Testis (tissue), 3 donors: ENCODE data around the gene ACAD11. TPM values are rescaled to one million over a fixed set of nuclear protein-coding genes. Genes with fewer than 3 reads are reported as not detected.

Source experiments
- DNase-seq: peaks from one replicate; pipeline ENCODE4 v3.0.0-alpha.2; 2019
- H3K27ac ChIP-seq, 2 donors: fragments of 200-600 bp; sonication (generic); one replicate each; pipeline ENCODE4 v1.5.1; 2019
- H3K27me3 ChIP-seq: fragments of 200-600 bp; sonication (generic); one replicate; pipeline ENCODE4 v1.5.1; 2019
- H3K36me3 ChIP-seq: fragments of 200-600 bp; sonication (generic); one replicate; pipeline ENCODE4 v1.5.1; 2017; ENCODE audit warnings: low read depth; ENCODE audit errors: missing control alignments
- H3K4me1 ChIP-seq: fragments of 200-600 bp; sonication (generic); one replicate; pipeline ENCODE4 v1.5.1; 2019
- H3K4me3 ChIP-seq, 2 donors: fragments of 200-600 bp; sonication (generic); one replicate each; pipeline ENCODE4 v1.5.1; 2017 to 2019
- H3K9me3 ChIP-seq: fragments of 200-600 bp; sonication (generic); one replicate; pipeline ENCODE4 v1.5.1; 2017
- CTCF ChIP-seq, 3 experiments: fragments of 450-650 bp in 2 of 3; fragments of 200-600 bp in 1 of 3; sonication (generic) in 1 of 3; IDR thresholded peaks; one replicate each; pipeline ENCODE4 v1.5.1; 2016 to 2019; ENCODE audit warnings: antibody characterized with exemption in 3 of 3, mild to moderate bottlenecking in 2 of 3, moderate library complexity in 1 of 3
- POLR2A ChIP-seq: fragments of 450-650 bp; IDR thresholded peaks from one replicate; pipeline ENCODE4 v1.6.1; 2017; ENCODE audit warnings: antibody characterized with exemption, mild to moderate bottlenecking, moderate library complexity
- WGBS, 2 donors: methylation state at CpG; one replicate each; pipeline ENCODE4 v1.1.5; 2018; 5-methylcytosine and 5-hydroxymethylcytosine counted together
- intact Hi-C: fragments of 100-400 bp; cut with DNase I; formaldehyde crosslinking; loops from one replicate; pipeline ENCODE4 v1.15.1; 2023; ENCODE audit warnings: low total_unique reads
- polyA plus RNA-seq: library from polyadenylated mRNA; stranded (reverse); fragments of 350-450 nt; fragmentation: Illumina TruSeq; extraction: RNeasy Lipid Tissue Mini Kit (QIAGEN cat#74804); gene quantifications from one replicate; pipeline ENCODE4 v1.2.3, GENCODE V29; 2014; ENCODE audit warnings: low read depth, low replicate concordance; ENCODE audit not compliant: insufficient read depth
- total RNA-seq, 2 donors: library from RNA; depleted of rRNA; stranded (reverse); fragments of >200 nt; gene quantifications; one replicate each; pipeline ENCODE4 v1.2.3, GENCODE V29; 2016

ACAD11 gene
- total and polyA plus RNA-seq, 3 donors from 2014 or later = 26.1 to 37.9 (median 37.2) TPM

GRCh38 chr3:132555306-132556035 is 104.1 kb downstream of the ACAD11 start:
- 85 to 89% methylated on average over 5 of the region's 5 CpGs for WGBS, 2 donors
- peaks cover 6% of the 10 kb centered on the region for H3K4me1 ChIP-seq
- no peaks in the 10 kb centered on the region for H3K36me3 ChIP-seq
- DNase-seq = no peak
- H3K4me3 ChIP-seq = no peak overlapping the region
- intact Hi-C loops = no loop called here
- H3K9me3 ChIP-seq = no peaks in the 10 kb centered on the region
- no peak for TF ChIP-seq POLR2A
- no peak for TF ChIP-seq CTCF (IDR thresholded peaks at IDR 0.05)
- H3K27me3 ChIP-seq = no peaks in the 10 kb centered on the region
- H3K27ac ChIP-seq = no peak overlapping the region

- H3K4me1 ChIP-seq = peaks cover 11% of the 10 kb centered on the region
- no peak overlapping the region for H3K27ac ChIP-seq
- no peak for DNase-seq
- TF ChIP-seq POLR2A = no peak
- TF ChIP-seq CTCF (IDR thresholded peaks at IDR 0.05) = no peak
- no peaks in the 10 kb centered on the region for H3K9me3 ChIP-seq
- H3K27me3 ChIP-seq = no peaks in the 10 kb centered on the region
- 62 to 73% methylated on average over 8 of the region's 8 CpGs for WGBS, 2 donors
- intact Hi-C loops = no loop called here
- H3K4me3 ChIP-seq = no peak overlapping the region
- H3K36me3 ChIP-seq = no peaks in the 10 kb centered on the region
Observed at GRCh38 chr3:132554437-132554836, 105.2 kb downstream of the ACAD11 start.

GRCh38 chr3:132553826-132554225 is 105.8 kb downstream of the ACAD11 start:
- TF ChIP-seq POLR2A (no peak), CTCF (IDR thresholded peaks at IDR 0.05) (no peak)
- Histone ChIP-seq H3K4me1 (peaks cover 11% of the 10 kb centered on the region), H3K27me3 (no peaks in the 10 kb centered on the region), H3K9me3 (no peaks in the 10 kb centered on the region), H3K27ac (no peak overlapping the region), H3K36me3 (no peaks in the 10 kb centered on the region), H3K4me3 (no peak overlapping the region)
- intact Hi-C loops = no loop called here
- 60 to 79% methylated on average over 6 of the region's 6 CpGs for WGBS, 2 donors
- DNase-seq = no peak

- no peak for TF ChIP-seq POLR2A
- Histone ChIP-seq H3K27ac (no peak overlapping the region), H3K27me3 (no peaks in the 10 kb centered on the region), H3K4me1 (peaks cover 11% of the 10 kb centered on the region), H3K9me3 (no peaks in the 10 kb centered on the region), H3K36me3 (no peaks in the 10 kb centered on the region), H3K4me3 (no peak overlapping the region)
- WGBS, 2 donors = 54 to 66% methylated on average over 3 of the region's 3 CpGs
- no peak for DNase-seq
- intact Hi-C loops = no loop called here
Observed at GRCh38 chr3:132550579-132551305, 108.9 kb downstream of the ACAD11 start.

- DNase-seq = no peak
- Histone ChIP-seq H3K27me3 (no peaks in the 10 kb centered on the region), H3K36me3 (no peaks in the 10 kb centered on the region), H3K27ac (no peak overlapping the region), H3K4me1 (peaks cover 11% of the 10 kb centered on the region), H3K4me3 (no peak overlapping the region), H3K9me3 (no peaks in the 10 kb centered on the region)
- no peak for TF ChIP-seq POLR2A
- TF ChIP-seq CTCF (IDR thresholded peaks at IDR 0.05) = no peak
- intact Hi-C loops = no loop called here
Observed at GRCh38 chr3:132549890-132550578, 109.6 kb downstream of the ACAD11 start.
